HepG2 (cell line): ENCODE data around the gene MT1G. TPM values are rescaled to one million over a fixed set of nuclear protein-coding genes. Genes with fewer than 3 reads are reported as not detected.
A peak's percentile ranks its signal among the peaks of the same experiment; 100 is the strongest.

Source experiments
- CBX1 ChIP-seq: IDR thresholded peaks from one replicate; pipeline ENCODE4 v1.6.1; 2016; ENCODE audit warnings: antibody characterized with exemption, low read depth
- CC2D1A ChIP-seq: sonication (generic); formaldehyde crosslinking; IDR thresholded peaks from 2 replicates; pipeline ENCODE4 v1.8.1; 2023; ENCODE audit warnings: mild to moderate bottlenecking, missing genetic modification reagents
- FLYWCH1 ChIP-seq: sonication (generic); formaldehyde crosslinking; IDR thresholded peaks from 2 replicates; pipeline ENCODE4 v1.8.1; 2023; ENCODE audit warnings: mild to moderate bottlenecking, missing genetic modification reagents
- FOXM1 ChIP-seq: sonication (generic); formaldehyde crosslinking; IDR thresholded peaks from 2 replicates; pipeline ENCODE4 v1.5.0; 2020; ENCODE audit warnings: missing genetic modification reagents
- FOXO4 ChIP-seq: sonication (generic); formaldehyde crosslinking; conservative IDR thresholded peaks from 2 replicates; pipeline ENCODE4 v1.8.1; 2023; ENCODE audit warnings: missing genetic modification reagents
- HINFP ChIP-seq: sonication (generic); formaldehyde crosslinking; IDR thresholded peaks from 2 replicates; pipeline ENCODE4 v1.4.0; 2020; ENCODE audit warnings: low read depth, mild to moderate bottlenecking, missing genetic modification reagents
- PATZ1 ChIP-seq: sonication (generic); formaldehyde crosslinking; IDR thresholded peaks from 2 replicates; pipeline ENCODE4 v1.4.0; 2020; ENCODE audit warnings: missing genetic modification reagents
- SMAD1 ChIP-seq: sonication (generic); formaldehyde crosslinking; IDR thresholded peaks from 2 replicates; pipeline ENCODE4 v1.4.0; 2020; ENCODE audit warnings: missing genetic modification reagents, low read depth, mild to moderate bottlenecking, borderline replicate concordance
- SYNCRIP ChIP-seq: fragments of 200-400 bp; formaldehyde crosslinking; IDR thresholded peaks from 2 replicates; pipeline ENCODE4 v1.6.1; 2018; ENCODE audit warnings: mild to moderate bottlenecking, low read depth, low read length; ENCODE audit not compliant: insufficient read depth
- ZMYM4 ChIP-seq: sonication (generic); formaldehyde crosslinking; IDR thresholded peaks from 2 replicates; pipeline ENCODE4 v1.8.1; 2023; ENCODE audit warnings: mild to moderate bottlenecking, missing genetic modification reagents
- ZNF263 ChIP-seq: sonication (generic); formaldehyde crosslinking; IDR thresholded peaks from 2 replicates; pipeline ENCODE4 v1.4.0; 2020; ENCODE audit warnings: missing genetic modification reagents
- ZNF598 ChIP-seq: sonication (generic); formaldehyde crosslinking; IDR thresholded peaks from 2 replicates; pipeline ENCODE4 v1.5.1; 2020; ENCODE audit warnings: mild to moderate bottlenecking, missing genetic modification reagents, borderline replicate concordance
- ZNF615 ChIP-seq: sonication (generic); formaldehyde crosslinking; IDR thresholded peaks from 2 replicates; pipeline ENCODE4 v1.5.0; 2020; ENCODE audit warnings: mild to moderate bottlenecking, missing genetic modification reagents, borderline replicate concordance
- ZNF678 ChIP-seq: sonication (generic); formaldehyde crosslinking; IDR thresholded peaks from 2 replicates; pipeline ENCODE4 v1.4.0; 2020; ENCODE audit warnings: mild to moderate bottlenecking, missing genetic modification reagents
- ZNF737 ChIP-seq: sonication (generic); formaldehyde crosslinking; IDR thresholded peaks from 2 replicates; pipeline ENCODE4 v1.5.0; 2020; ENCODE audit warnings: missing genetic modification reagents, mild to moderate bottlenecking, borderline replicate concordance
- ZZZ3 ChIP-seq: sonication (generic); formaldehyde crosslinking; IDR thresholded peaks from 2 replicates; pipeline ENCODE4 v1.4.0; 2020; ENCODE audit warnings: missing genetic modification reagents, mild to moderate bottlenecking, borderline replicate concordance
- polyA plus RNA-seq, 8 experiments: library from polyadenylated mRNA; depleted of rRNA in 3 of 8; stranded (reverse) in 7 of 8; unstranded in 1 of 8; fragments of >200 nt; fragmentation: Illumina TruSeq in 4 of 8; extraction: Trizol in 4 of 8; gene quantifications; 2 replicates each; pipeline versions ENCODE4 v1.2.1 to v1.2.3, GENCODE V29; 2011 to 2016; ENCODE audit warnings: low read depth in 4 of 8, missing spikeins in 1 of 8, mixed read lengths in 1 of 8; ENCODE audit not compliant: insufficient read depth in 1 of 8
- total RNA-seq, 5 experiments: library from RNA; depleted of rRNA; stranded (reverse); fragments of >200 nt; fragmentation: Illumina TruSeq; extraction: Trizol; gene quantifications; 2 replicates each; pipeline ENCODE4 v1.2.3, GENCODE V29; 2016; ENCODE audit warnings: low read depth in 1 of 5

Gene MT1G
- total and polyA plus RNA-seq, 2 of the 13 experiments (the other 11 are each of a cell fraction or from before 2014, with no cell fraction given): 3.6 to 377 TPM

DNA sequence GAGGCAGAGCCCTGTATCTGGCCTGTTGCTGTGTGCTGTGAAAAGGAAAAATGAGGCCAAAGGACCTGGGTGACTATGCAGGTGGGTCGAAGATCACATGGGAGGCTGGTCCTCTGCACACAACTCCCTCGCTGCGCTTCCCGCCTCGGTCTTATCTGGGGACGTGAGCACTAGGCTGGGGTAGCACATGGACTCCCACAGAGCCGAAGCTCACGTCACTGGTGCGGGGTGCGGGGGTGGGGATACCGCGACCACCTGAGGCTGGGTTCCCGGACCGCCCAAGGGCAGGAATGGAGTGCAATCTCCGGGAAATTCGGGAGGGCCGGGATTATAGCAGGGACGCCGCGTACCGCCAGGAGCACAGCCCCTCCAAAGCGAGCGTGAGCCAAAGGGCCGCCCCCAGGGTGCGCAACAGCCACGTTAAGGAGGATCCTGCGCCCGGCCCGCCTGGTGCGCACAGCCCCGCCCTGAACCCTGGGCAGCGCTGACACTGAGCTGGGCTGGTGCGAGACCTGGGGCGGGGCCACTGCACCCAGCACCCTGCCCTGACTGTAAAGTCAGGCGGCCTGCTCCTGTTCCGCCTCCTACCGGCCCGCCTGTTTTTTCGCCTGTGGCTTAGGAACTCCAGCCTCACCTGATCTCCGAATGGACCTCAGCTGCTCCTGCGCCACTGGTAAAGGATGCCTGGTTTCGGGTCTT, 24.6 kb downstream of the MT1G start (continued):
- TF ChIP-seq PATZ1 (peak; percentile 44; the same call in 1 of the 2 replicates), ZNF598 (CRISPR knock-in tag) (peak; percentile 13; the same call in 1 of the 2 replicates), FOXM1 (CRISPR knock-in tag) (no peak), ZMYM4 (CRISPR knock-in tag) (peak; percentile 47; the same call in 1 of the 2 replicates), CBX1 (no peak), ZNF678 (no peak), ZNF737 (no peak), CC2D1A (CRISPR knock-in tag) (0 out of 2 replicates have a peak, but pooled peaks have one; percentile 3), ZZZ3 (CRISPR knock-in tag) (0 out of 2 replicates have a peak, but pooled peaks have one; percentile 29), SYNCRIP (no peak), FLYWCH1 (0 out of 2 replicates have a peak, but pooled peaks have one; percentile 34), ZNF615 (CRISPR knock-in tag) (no peak), FOXO4 (no peak), ZNF263 (CRISPR knock-in tag) (no peak), SMAD1 (CRISPR knock-in tag) (0 out of 2 replicates have a peak, but pooled peaks have one; percentile 63), HINFP (CRISPR knock-in tag) (peak; percentile 65; the same call in 1 of the 2 replicates)
